Measurements from ENCODE around the gene PRLR.

PRLR gene

DNA sequence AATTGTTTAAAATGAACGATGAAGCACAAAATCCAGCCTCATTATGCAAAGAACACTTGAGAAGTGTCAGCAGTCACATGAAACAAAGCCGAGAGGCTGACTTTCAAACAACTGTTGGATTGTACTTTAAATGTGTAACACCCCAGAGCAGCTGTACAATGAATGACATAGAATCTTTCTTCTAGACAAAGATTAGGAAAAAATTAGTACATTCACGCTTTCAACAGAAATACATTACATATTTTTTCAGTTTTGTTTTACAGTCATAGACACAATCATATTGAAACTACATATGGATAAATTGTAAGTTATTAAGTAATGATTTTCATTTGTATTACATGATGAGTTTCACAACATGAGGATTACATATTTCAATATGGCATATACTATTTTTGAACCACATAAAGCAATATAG lies 171.9 kb downstream of the PRLR start:
- Histone ChIP-seq H3K79me1 (ENCODE audit: low read length) (no peaks in the 10 kb centered on the region), H2BK5ac (ENCODE audit: low read length) (no peak overlapping the region), H3K23ac (ENCODE audit: low read length) (no peak overlapping the region), H3K4me1 (ENCODE audit: control insufficient read depth, low read depth, low read length) (peaks cover 2% of the 10 kb centered on the region), H3K36me3 (ENCODE audit: control insufficient read depth, insufficient read depth, low read length) (no peaks in the 10 kb centered on the region), H2BK15ac (replicated peaks; ENCODE audit: low read depth) (no peak overlapping the region), H3K4ac (ENCODE audit: low read depth, low read length) (no peak overlapping the region), H3K27ac (ENCODE audit: low read depth, low read length) (no peak overlapping the region), H3K4me2 (ENCODE audit: low read length) (no peak overlapping the region), H3K56ac (ENCODE audit: low read length) (no peak overlapping the region), H2AK5ac (ENCODE audit: low read length) (no peak overlapping the region), H2BK120ac (ENCODE audit: low read depth, low read length) (no peak overlapping the region), H4K8ac (ENCODE audit: low read depth, low read length) (no peak overlapping the region), H3K4me3 (ENCODE audit: low read length) (no peak overlapping the region), H4K5ac (ENCODE audit: low read length) (no peak overlapping the region), H3K9ac (ENCODE audit: low read length) (no peak overlapping the region), H3K27me3 (ENCODE audit: insufficient read depth, low read length, poor library complexity) (no peaks in the 10 kb centered on the region), H3K79me2 (ENCODE audit: control insufficient read depth, insufficient read depth, low read length) (no peaks in the 10 kb centered on the region), H3K18ac (ENCODE audit: low read length) (no peak overlapping the region)
- no peak for DNase-seq
- WGBS (ENCODE audit: extremely low coverage, insufficient coverage, low lambda C conversion rate), result no CpG with 5 or more reads among the region's 3 CpGs

DNA sequence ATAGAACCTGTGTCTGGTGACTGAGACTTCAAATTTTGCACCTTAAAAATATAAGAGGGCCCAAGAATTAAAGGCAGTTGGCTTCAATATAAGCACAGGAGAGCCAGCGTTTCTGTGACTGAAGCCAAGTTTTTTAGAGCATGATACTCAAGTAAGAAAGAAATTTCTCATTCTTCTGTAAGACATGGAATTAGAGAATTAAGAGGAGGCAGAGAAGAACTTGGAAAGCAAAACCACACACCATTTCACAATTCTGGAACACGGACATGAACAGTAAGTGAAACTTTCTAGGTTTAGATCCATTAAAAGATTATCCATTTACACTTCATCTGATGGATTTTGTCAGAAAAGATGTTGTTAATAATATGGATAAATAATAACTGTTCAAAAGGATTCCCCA lies 173.6 kb downstream of the PRLR start:
- no peak overlapping the region for H3K4ac ChIP-seq (ENCODE audit: low read depth, low read length)
- no peak overlapping the region for H2AK5ac ChIP-seq (ENCODE audit: low read length)
- no peak overlapping the region for H3K27ac ChIP-seq (ENCODE audit: low read depth, low read length)
- H3K4me3 ChIP-seq (ENCODE audit: low read length), result no peak overlapping the region
- no peak overlapping the region for H3K9ac ChIP-seq (ENCODE audit: low read length)
- no peak overlapping the region for H2BK15ac ChIP-seq (replicated peaks; ENCODE audit: low read depth)
- no peak overlapping the region for H2BK120ac ChIP-seq (ENCODE audit: low read depth, low read length)
- H3K79me2 ChIP-seq (ENCODE audit: control insufficient read depth, insufficient read depth, low read length), result no peaks in the 10 kb centered on the region
- H4K8ac ChIP-seq (ENCODE audit: low read depth, low read length), result no peak overlapping the region
- H3K56ac ChIP-seq (ENCODE audit: low read length), result no peak overlapping the region
- H3K4me2 ChIP-seq (ENCODE audit: low read length), result no peak overlapping the region
- no peak overlapping the region for H3K18ac ChIP-seq (ENCODE audit: low read length)
- no peak for DNase-seq
- H3K4me1 ChIP-seq (ENCODE audit: control insufficient read depth, low read depth, low read length), result peaks cover 2% of the 10 kb centered on the region
- H3K23ac ChIP-seq (ENCODE audit: low read length), result no peak overlapping the region
- WGBS (ENCODE audit: extremely low coverage, insufficient coverage, low lambda C conversion rate), result no CpG with 5 or more reads among the region's 2 CpGs
- H2BK5ac ChIP-seq (ENCODE audit: low read length), result no peak overlapping the region
- H3K36me3 ChIP-seq (ENCODE audit: control insufficient read depth, insufficient read depth, low read length), result no peaks in the 10 kb centered on the region
- H4K5ac ChIP-seq (ENCODE audit: low read length), result no peak overlapping the region
- no peaks in the 10 kb centered on the region for H3K79me1 ChIP-seq (ENCODE audit: low read length)
- H3K27me3 ChIP-seq (ENCODE audit: insufficient read depth, low read length, poor library complexity), result no peaks in the 10 kb centered on the region

DNA sequence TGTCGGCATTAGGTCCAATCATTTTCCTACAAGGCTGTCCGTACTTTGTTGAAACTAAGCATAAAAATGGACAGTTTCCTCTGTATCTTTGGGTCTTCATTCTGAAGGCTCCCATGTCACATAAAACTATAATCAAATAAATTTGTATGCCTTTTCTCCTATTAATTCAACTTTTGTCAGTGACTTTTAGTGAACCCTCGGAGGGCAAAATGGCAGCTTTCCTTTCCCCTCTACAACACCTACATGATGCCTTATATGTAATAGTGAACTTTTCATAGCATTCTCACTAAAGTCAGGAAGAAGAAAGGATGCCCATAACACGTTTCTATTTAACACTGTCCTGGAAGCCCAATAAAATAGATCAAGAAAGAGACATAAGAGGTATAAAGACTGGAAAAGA lies 177.4 kb downstream of the PRLR start:
- Histone ChIP-seq H2BK5ac (ENCODE audit: low read length) (no peak overlapping the region), H2AK5ac (ENCODE audit: low read length) (no peak overlapping the region), H3K4me2 (ENCODE audit: low read length) (no peak overlapping the region), H3K36me3 (ENCODE audit: control insufficient read depth, insufficient read depth, low read length) (no peaks in the 10 kb centered on the region), H3K9ac (ENCODE audit: low read length) (no peak overlapping the region), H3K79me2 (ENCODE audit: control insufficient read depth, insufficient read depth, low read length) (no peaks in the 10 kb centered on the region), H2BK120ac (ENCODE audit: low read depth, low read length) (no peak overlapping the region), H3K18ac (ENCODE audit: low read length) (no peak overlapping the region), H3K27ac (ENCODE audit: low read depth, low read length) (no peak overlapping the region), H3K23ac (ENCODE audit: low read length) (no peak overlapping the region), H3K4ac (ENCODE audit: low read depth, low read length) (no peak overlapping the region), H3K79me1 (ENCODE audit: low read length) (no peaks in the 10 kb centered on the region), H2BK15ac (replicated peaks; ENCODE audit: low read depth) (no peak overlapping the region), H3K56ac (ENCODE audit: low read length) (no peak overlapping the region), H3K4me3 (ENCODE audit: low read length) (no peak overlapping the region), H3K4me1 (ENCODE audit: control insufficient read depth, low read depth, low read length) (peaks cover 2% of the 10 kb centered on the region), H4K5ac (ENCODE audit: low read length) (no peak overlapping the region), H4K8ac (ENCODE audit: low read depth, low read length) (no peak overlapping the region), H3K27me3 (ENCODE audit: insufficient read depth, low read length, poor library complexity) (no peaks in the 10 kb centered on the region)
- no CpG with 5 or more reads among the region's 4 CpGs for WGBS (ENCODE audit: extremely low coverage, insufficient coverage, low lambda C conversion rate)
- no peak for DNase-seq

DNA sequence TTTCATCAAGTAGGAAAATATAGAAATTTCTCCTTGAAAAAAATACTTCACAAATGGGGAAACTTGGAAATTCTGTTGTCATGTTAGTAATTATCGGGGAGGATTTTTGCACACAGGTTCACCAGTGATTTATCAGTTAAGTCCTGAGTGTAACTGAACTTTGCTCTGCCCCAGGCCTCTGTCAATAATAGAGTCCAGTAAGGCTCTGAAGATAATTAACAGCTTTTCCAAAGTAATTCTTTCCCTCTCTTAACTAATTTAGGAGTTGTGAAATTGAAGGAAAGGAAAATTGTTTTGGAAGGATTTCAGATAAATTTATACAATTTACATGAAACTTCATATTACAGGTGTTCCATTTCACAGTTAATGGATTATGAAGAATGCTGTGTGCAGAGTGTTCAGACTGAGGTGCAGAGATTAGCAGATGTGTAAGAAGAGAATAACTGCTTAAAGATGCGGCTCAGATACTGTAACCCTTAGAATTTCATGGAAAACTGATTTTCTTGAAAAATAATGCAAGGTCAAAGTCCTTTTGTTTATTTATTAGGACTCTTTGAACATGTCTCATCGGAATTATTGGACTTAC lies 179.7 kb downstream of the PRLR start:
- Histone ChIP-seq H3K4me3 (ENCODE audit: low read length) (no peak overlapping the region), H3K36me3 (ENCODE audit: control insufficient read depth, insufficient read depth, low read length) (no peaks in the 10 kb centered on the region), H3K27me3 (ENCODE audit: insufficient read depth, low read length, poor library complexity) (no peaks in the 10 kb centered on the region), H3K56ac (ENCODE audit: low read length) (no peak overlapping the region), H3K4me1 (ENCODE audit: control insufficient read depth, low read depth, low read length) (no peaks in the 10 kb centered on the region), H2BK5ac (ENCODE audit: low read length) (no peak overlapping the region), H3K18ac (ENCODE audit: low read length) (no peak overlapping the region), H3K4ac (ENCODE audit: low read depth, low read length) (no peak overlapping the region), H2BK120ac (ENCODE audit: low read depth, low read length) (no peak overlapping the region), H3K79me2 (ENCODE audit: control insufficient read depth, insufficient read depth, low read length) (no peaks in the 10 kb centered on the region), H3K4me2 (ENCODE audit: low read length) (no peak overlapping the region), H2BK15ac (replicated peaks; ENCODE audit: low read depth) (no peak overlapping the region), H3K23ac (ENCODE audit: low read length) (no peak overlapping the region), H4K5ac (ENCODE audit: low read length) (no peak overlapping the region), H3K9ac (ENCODE audit: low read length) (no peak overlapping the region), H2AK5ac (ENCODE audit: low read length) (no peak overlapping the region), H3K79me1 (ENCODE audit: low read length) (no peaks in the 10 kb centered on the region), H4K8ac (ENCODE audit: low read depth, low read length) (no peak overlapping the region), H3K27ac (ENCODE audit: low read depth, low read length) (no peak overlapping the region)
- no peak for DNase-seq
- WGBS (ENCODE audit: extremely low coverage, insufficient coverage, low lambda C conversion rate), result no CpG with 5 or more reads among the region's 3 CpGs

DNA sequence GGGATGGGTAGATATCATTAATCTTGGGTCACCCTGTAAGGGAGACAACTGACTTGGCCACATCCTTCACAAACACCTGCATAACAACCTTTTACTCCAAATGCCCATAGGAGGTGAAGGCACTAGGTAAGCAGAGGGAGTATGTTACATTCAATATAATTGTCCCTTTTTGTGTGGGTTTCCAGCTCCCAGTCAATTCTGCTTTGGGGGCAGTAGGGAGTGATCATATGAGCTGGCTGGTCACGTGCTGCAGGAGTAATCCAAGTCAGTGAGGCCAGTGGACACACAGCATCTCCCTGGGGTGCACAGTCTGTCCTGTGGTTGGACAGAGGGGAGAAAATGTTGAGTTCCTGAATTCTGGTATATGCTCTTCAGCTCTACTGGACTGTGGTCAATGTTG lies 181.4 kb downstream of the PRLR start:
- Histone ChIP-seq H3K27ac (ENCODE audit: low read depth, low read length) (no peak overlapping the region), H3K18ac (ENCODE audit: low read length) (no peak overlapping the region), H3K4ac (ENCODE audit: low read depth, low read length) (no peak overlapping the region), H3K23ac (ENCODE audit: low read length) (no peak overlapping the region), H3K9ac (ENCODE audit: low read length) (no peak overlapping the region), H2AK5ac (ENCODE audit: low read length) (no peak overlapping the region), H3K56ac (ENCODE audit: low read length) (no peak overlapping the region), H3K27me3 (ENCODE audit: insufficient read depth, low read length, poor library complexity) (no peaks in the 10 kb centered on the region), H4K8ac (ENCODE audit: low read depth, low read length) (no peak overlapping the region), H3K79me2 (ENCODE audit: control insufficient read depth, insufficient read depth, low read length) (no peaks in the 10 kb centered on the region), H3K4me2 (ENCODE audit: low read length) (no peak overlapping the region), H3K4me3 (ENCODE audit: low read length) (no peak overlapping the region), H4K5ac (ENCODE audit: low read length) (no peak overlapping the region), H3K4me1 (ENCODE audit: control insufficient read depth, low read depth, low read length) (no peaks in the 10 kb centered on the region), H3K36me3 (ENCODE audit: control insufficient read depth, insufficient read depth, low read length) (no peaks in the 10 kb centered on the region), H2BK15ac (replicated peaks; ENCODE audit: low read depth) (no peak overlapping the region), H3K79me1 (ENCODE audit: low read length) (no peaks in the 10 kb centered on the region), H2BK120ac (ENCODE audit: low read depth, low read length) (no peak overlapping the region), H2BK5ac (ENCODE audit: low read length) (no peak overlapping the region)
- no peak for DNase-seq
- WGBS (ENCODE audit: extremely low coverage, insufficient coverage, low lambda C conversion rate), result no CpG with 5 or more reads among the region's 1 CpG

DNA sequence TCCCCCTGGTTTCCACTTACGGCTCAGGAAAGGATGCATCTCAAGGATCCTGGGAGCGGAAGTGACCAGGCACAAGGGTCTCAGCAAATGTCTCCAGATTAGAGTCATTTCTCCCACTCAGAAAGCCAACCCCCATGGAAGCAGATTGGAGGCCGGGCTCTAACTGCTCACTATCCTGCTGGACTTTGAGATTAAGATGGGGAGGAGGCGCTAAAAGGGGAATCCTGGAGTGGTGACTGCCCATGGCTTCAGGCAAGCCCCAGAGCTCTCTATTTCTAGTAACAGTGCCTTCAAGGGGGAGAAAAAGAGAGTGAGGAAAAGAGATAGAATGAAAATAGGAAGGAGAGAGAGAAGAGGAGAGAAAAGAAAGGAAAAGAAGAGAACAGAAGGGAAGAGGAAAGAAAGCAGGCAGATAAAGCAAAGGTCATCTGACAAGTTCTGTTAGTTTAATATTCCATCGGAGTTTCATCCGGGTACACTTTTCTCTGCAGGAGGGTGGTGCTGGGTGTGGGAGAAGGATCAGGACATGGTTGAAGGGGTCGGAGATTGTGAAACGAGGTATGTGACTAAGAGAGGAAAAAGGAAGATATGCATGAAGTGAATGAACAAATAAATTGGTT lies 182.4 kb downstream of the PRLR start, which contains the start of gene AGXT2:
AGXT2 (minus strand) TSS at position 165 of the 620 bp plus-strand sequence; CDS start at position 108, 57 bp downstream.
- Histone ChIP-seq H3K56ac (ENCODE audit: low read length) (no peak within 1 kb of the TSS), H3K4ac (ENCODE audit: low read depth, low read length) (no peak within 1 kb of the TSS), H3K79me1 (ENCODE audit: low read length) (no peaks in the 10 kb centered on the region), H3K9ac (ENCODE audit: low read length) (no peak within 1 kb of the TSS), H2AK5ac (ENCODE audit: low read length) (no peak within 1 kb of the TSS), H3K79me2 (ENCODE audit: control insufficient read depth, insufficient read depth, low read length) (no peaks in the 10 kb centered on the region), H3K18ac (ENCODE audit: low read length) (no peak within 1 kb of the TSS), H3K27me3 (ENCODE audit: insufficient read depth, low read length, poor library complexity) (no peaks in the 10 kb centered on the region), H4K8ac (ENCODE audit: low read depth, low read length) (no peak within 1 kb of the TSS), H3K23ac (ENCODE audit: low read length) (no peak within 1 kb of the TSS), H3K36me3 (ENCODE audit: control insufficient read depth, insufficient read depth, low read length) (no peaks in the 10 kb centered on the region), H2BK15ac (replicated peaks; ENCODE audit: low read depth) (no peak within 1 kb of the TSS), H3K4me1 (ENCODE audit: control insufficient read depth, low read depth, low read length) (no peaks in the 10 kb centered on the region), H3K4me2 (ENCODE audit: low read length) (no peak within 1 kb of the TSS), H2BK120ac (ENCODE audit: low read depth, low read length) (no peak within 1 kb of the TSS), H4K5ac (ENCODE audit: low read length) (no peak within 1 kb of the TSS), H3K27ac (ENCODE audit: low read depth, low read length) (no peak within 1 kb of the TSS), H3K4me3 (ENCODE audit: low read length) (no peak within 1 kb of the TSS), H2BK5ac (ENCODE audit: low read length) (no peak within 1 kb of the TSS)
- no peak for DNase-seq
- 100% methylated on average over 2 of the region's 8 CpGs for WGBS (ENCODE audit: extremely low coverage, insufficient coverage, low lambda C conversion rate)

Measured in mesendoderm (in vitro differentiated cells).